Measurements from ENCODE around the gene PER2. TPM values are rescaled to one million over a fixed set of nuclear protein-coding genes. Genes with fewer than 3 reads are reported as not detected.
A peak's percentile ranks its signal among the peaks of the same experiment; 100 is the strongest.

PER2 gene
- total and polyA plus RNA-seq, 2 of the 13 experiments (the other 11 are each of a cell fraction or from before 2014, with no cell fraction given), result 5.1 to 9.4 TPM

DNA sequence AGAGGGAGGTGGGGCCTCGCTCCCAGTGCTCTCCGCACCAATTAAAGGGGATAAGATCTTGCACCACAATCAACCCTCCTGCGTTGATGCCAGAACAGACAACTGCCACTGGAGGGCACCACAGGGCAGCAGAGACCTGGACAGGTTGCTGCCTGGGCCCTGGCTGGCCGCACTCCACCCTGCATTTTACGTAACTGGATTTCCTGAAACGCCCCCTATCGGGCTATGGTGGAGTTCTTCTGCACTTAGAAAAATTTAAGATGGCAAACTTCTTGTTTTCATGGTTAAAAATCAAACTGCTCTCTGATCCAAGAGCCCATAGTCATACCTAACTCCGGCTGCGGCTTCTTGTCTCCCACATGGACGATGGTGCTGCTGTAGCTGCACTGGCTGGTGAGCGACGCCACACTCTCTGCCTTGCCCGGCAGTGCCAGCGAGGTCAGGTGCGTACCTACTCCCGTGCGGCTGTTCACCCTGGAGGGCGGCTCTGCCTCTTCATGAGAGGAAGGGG is 31.8 kb downstream of the PER2 start (continued):
- TF ChIP-seq, protein P1, sequence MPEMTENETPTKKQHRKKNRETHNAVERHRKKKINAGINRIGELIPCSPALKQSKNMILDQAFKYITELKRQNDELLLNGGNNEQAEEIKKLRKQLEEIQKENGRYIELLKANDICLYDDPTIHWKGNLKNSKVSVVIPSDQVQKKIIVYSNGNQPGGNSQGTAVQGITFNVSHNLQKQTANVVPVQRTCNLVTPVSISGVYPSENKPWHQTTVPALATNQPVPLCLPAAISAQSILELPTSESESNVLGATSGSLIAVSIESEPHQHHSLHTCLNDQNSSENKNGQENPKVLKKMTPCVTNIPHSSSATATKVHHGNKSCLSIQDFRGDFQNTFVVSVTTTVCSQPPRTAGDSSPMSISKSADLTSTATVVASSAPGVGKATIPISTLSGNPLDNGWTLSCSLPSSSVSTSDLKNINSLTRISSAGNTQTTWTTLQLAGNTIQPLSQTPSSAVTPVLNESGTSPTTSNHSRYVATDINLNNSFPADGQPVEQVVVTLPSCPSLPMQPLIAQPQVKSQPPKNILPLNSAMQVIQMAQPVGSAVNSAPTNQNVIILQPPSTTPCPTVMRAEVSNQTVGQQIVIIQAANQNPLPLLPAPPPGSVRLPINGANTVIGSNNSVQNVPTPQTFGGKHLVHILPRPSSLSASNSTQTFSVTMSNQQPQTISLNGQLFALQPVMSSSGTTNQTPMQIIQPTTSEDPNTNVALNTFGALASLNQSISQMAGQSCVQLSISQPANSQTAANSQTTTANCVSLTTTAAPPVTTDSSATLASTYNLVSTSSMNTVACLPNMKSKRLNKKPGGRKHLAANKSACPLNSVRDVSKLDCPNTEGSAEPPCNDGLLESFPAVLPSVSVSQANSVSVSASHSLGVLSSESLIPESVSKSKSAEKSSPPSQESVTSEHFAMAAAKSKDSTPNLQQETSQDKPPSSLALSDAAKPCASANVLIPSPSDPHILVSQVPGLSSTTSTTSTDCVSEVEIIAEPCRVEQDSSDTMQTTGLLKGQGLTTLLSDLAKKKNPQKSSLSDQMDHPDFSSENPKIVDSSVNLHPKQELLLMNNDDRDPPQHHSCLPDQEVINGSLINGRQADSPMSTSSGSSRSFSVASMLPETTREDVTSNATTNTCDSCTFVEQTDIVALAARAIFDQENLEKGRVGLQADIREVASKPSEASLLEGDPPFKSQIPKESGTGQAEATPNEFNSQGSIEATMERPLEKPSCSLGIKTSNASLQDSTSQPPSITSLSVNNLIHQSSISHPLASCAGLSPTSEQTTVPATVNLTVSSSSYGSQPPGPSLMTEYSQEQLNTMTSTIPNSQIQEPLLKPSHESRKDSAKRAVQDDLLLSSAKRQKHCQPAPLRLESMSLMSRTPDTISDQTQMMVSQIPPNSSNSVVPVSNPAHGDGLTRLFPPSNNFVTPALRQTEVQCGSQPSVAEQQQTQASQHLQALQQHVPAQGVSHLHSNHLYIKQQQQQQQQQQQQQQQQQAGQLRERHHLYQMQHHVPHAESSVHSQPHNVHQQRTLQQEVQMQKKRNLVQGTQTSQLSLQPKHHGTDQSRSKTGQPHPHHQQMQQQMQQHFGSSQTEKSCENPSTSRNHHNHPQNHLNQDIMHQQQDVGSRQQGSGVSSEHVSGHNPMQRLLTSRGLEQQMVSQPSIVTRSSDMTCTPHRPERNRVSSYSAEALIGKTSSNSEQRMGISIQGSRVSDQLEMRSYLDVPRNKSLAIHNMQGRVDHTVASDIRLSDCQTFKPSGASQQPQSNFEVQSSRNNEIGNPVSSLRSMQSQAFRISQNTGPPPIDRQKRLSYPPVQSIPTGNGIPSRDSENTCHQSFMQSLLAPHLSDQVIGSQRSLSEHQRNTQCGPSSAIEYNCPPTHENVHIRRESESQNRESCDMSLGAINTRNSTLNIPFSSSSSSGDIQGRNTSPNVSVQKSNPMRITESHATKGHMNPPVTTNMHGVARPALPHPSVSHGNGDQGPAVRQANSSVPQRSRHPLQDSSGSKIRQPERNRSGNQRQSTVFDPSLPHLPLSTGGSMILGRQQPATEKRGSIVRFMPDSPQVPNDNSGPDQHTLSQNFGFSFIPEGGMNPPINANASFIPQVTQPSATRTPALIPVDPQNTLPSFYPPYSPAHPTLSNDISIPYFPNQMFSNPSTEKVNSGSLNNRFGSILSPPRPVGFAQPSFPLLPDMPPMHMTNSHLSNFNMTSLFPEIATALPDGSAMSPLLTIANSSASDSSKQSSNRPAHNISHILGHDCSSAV (CRISPR knock-in tag; IDR thresholded peaks at IDR 0.05; ENCODE audit: borderline replicate concordance), result no peak
- TF ChIP-seq ZNF558 (CRISPR knock-in tag; IDR thresholded peaks at IDR 0.05; ENCODE audit: borderline replicate concordance), result no peak
- TF ChIP-seq POGK (CRISPR knock-in tag; conservative IDR thresholded peaks at IDR 0.05), result peak; percentile 65; the same call in 1 of the 2 replicates
- TF ChIP-seq HNF4G (IDR thresholded peaks at IDR 0.05; ENCODE audit: borderline replicate concordance, low read depth, low read length), result 0 out of 2 replicates have a peak, but pooled peaks have one; percentile 43
- no peak for TF ChIP-seq HNF4G (CRISPR knock-in tag; IDR thresholded peaks at IDR 0.05; ENCODE audit: borderline replicate concordance, low read depth)
- no peak for TF ChIP-seq NFIB (CRISPR knock-in tag; IDR thresholded peaks at IDR 0.05; ENCODE audit: borderline replicate concordance)
- peak; percentile 68; the same call in 1 of the 2 replicates for TF ChIP-seq ESRRA (CRISPR knock-in tag; IDR thresholded peaks at IDR 0.05; ENCODE audit: low read depth)
- TF ChIP-seq ZNF17 (CRISPR knock-in tag; IDR thresholded peaks at IDR 0.05), result no peak
- TF ChIP-seq, protein P2, sequence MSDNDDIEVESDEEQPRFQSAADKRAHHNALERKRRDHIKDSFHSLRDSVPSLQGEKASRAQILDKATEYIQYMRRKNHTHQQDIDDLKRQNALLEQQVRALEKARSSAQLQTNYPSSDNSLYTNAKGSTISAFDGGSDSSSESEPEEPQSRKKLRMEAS (IDR thresholded peaks at IDR 0.05), result no peak
- no peak for TF ChIP-seq TIGD3 (CRISPR knock-in tag; IDR thresholded peaks at IDR 0.05; ENCODE audit: borderline replicate concordance)
- no peak for TF ChIP-seq ZIK1 (CRISPR knock-in tag; IDR thresholded peaks at IDR 0.05; ENCODE audit: borderline replicate concordance, low read depth)
- TF ChIP-seq ZC3H4 (CRISPR knock-in tag; IDR thresholded peaks at IDR 0.05; ENCODE audit: borderline replicate concordance), result no peak
- TF ChIP-seq, protein P3, sequence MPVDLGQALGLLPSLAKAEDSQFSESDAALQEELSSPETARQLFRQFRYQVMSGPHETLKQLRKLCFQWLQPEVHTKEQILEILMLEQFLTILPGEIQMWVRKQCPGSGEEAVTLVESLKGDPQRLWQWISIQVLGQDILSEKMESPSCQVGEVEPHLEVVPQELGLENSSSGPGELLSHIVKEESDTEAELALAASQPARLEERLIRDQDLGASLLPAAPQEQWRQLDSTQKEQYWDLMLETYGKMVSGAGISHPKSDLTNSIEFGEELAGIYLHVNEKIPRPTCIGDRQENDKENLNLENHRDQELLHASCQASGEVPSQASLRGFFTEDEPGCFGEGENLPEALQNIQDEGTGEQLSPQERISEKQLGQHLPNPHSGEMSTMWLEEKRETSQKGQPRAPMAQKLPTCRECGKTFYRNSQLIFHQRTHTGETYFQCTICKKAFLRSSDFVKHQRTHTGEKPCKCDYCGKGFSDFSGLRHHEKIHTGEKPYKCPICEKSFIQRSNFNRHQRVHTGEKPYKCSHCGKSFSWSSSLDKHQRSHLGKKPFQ (CRISPR knock-in tag; IDR thresholded peaks at IDR 0.05; ENCODE audit: insufficient replicate concordance), result no peak
- peak; percentile 76; the same call in 1 of the 2 replicates for TF ChIP-seq HOXA3 (CRISPR knock-in tag; IDR thresholded peaks at IDR 0.05)
- TF ChIP-seq HDAC1 (CRISPR knock-in tag; IDR thresholded peaks at IDR 0.05), result no peak
- TF ChIP-seq ZNF333 (CRISPR knock-in tag; IDR thresholded peaks at IDR 0.05; ENCODE audit: borderline replicate concordance), result peak; percentile 86; the same call in 1 of the 2 replicates
